LNCaP clone FGC (cell line): Measurements from ENCODE around the gene ARHGEF6.

Experiments used
- DNase-seq: peaks from one replicate; pipeline ENCODE4 v3.0.0-alpha.2; 2011; ENCODE audit warnings: low read depth
- H3K4me3 ChIP-seq: 2 replicates; pipeline ENCODE4 v1.5.1; 2011; ENCODE audit warnings: mild to moderate bottlenecking, low read depth, low read length, control low read depth
- TF ChIP-seq, protein P1 (sequence below): IDR thresholded peaks from 2 replicates; pipeline ENCODE4 v1.5.1; 2012; ENCODE audit warnings: mild to moderate bottlenecking; ENCODE audit not compliant: control insufficient read depth, insufficient read depth; ENCODE audit errors: extremely low read depth

Gene ARHGEF6

GRCh38 chrX:136679531-136679930 is 101.2 kb downstream of the ARHGEF6 start:
- H3K4me3 ChIP-seq, result no peak overlapping the region
- TF ChIP-seq, protein P1, sequence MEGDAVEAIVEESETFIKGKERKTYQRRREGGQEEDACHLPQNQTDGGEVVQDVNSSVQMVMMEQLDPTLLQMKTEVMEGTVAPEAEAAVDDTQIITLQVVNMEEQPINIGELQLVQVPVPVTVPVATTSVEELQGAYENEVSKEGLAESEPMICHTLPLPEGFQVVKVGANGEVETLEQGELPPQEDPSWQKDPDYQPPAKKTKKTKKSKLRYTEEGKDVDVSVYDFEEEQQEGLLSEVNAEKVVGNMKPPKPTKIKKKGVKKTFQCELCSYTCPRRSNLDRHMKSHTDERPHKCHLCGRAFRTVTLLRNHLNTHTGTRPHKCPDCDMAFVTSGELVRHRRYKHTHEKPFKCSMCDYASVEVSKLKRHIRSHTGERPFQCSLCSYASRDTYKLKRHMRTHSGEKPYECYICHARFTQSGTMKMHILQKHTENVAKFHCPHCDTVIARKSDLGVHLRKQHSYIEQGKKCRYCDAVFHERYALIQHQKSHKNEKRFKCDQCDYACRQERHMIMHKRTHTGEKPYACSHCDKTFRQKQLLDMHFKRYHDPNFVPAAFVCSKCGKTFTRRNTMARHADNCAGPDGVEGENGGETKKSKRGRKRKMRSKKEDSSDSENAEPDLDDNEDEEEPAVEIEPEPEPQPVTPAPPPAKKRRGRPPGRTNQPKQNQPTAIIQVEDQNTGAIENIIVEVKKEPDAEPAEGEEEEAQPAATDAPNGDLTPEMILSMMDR, result no peak
- no peak for DNase-seq

DNA sequence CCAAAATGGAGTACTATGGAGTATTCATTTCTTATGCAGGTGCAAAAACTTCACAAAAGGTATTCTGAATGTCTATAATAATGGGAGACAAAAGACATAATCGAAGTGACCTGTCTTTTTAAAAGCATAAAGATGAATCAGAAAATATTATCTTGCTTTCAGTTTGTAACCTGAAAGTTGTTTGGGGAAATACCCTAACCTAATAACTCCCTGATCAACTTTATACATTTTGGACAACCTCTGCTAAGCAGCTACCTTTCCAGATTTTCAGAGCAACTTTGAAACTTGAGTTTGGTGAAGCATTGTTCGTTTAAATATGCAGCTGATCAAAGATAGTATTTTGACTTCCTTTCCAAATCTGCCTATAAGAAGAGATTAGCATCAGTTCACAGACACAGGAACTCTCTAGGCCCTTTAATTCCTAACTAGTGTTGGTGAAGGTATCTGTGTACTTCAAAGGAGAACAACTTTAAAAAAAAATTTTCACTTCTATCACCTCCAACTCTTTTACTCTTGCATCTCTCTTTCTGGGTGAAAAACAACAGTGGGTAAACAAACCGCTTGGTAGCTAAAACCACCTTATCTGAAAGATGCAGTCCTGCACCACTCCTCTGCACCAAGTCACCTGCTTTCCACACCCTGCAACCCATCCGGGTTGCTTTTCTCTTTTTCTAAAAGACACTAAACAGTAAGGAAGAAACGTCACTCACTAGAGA is 106.3 kb downstream of the ARHGEF6 start:
- TF ChIP-seq, protein P1, result no peak
- H3K4me3 ChIP-seq, result no peak overlapping the region
- no peak for DNase-seq

DNA sequence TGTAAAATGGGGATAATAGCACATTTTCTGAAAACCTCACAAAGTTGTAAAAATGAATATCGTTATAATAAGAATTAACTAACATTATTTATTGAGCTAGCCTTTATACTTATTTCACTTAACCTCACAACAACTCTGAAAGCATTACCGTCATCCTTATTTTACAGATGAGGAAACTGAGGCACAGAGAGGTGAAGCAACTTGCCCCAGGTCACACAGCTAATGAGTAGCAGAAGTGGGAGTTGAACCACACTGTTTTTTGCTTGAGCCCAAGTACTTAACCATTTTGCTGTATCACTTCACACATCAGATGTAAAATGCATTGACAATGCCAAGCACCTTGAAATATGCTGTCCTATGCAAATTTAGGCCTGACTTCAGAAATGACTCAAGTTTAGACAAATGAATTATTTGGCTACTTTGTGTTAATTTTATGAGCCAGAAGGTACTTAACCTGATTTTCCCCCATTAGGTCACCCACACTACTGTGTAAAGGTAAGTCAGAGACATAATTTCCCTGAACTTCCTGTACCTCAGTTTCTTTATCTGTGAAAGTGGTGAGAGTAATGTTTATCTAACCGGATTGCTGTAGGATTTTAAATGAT is 109.6 kb downstream of the ARHGEF6 start:
- DNase-seq, result no peak
- TF ChIP-seq, protein P1, result no peak
- H3K4me3 ChIP-seq, result no peak overlapping the region

- H3K4me3 ChIP-seq, result no peak overlapping the region
- TF ChIP-seq, protein P1, result no peak
- no peak for DNase-seq
Observed at GRCh38 chrX:136667446-136668168, 113.1 kb downstream of the ARHGEF6 start.

GRCh38 chrX:136666088-136666487 is 114.6 kb downstream of the ARHGEF6 start:
- TF ChIP-seq, protein P1, result no peak
- no peak for DNase-seq
- no peak overlapping the region for H3K4me3 ChIP-seq

DNA sequence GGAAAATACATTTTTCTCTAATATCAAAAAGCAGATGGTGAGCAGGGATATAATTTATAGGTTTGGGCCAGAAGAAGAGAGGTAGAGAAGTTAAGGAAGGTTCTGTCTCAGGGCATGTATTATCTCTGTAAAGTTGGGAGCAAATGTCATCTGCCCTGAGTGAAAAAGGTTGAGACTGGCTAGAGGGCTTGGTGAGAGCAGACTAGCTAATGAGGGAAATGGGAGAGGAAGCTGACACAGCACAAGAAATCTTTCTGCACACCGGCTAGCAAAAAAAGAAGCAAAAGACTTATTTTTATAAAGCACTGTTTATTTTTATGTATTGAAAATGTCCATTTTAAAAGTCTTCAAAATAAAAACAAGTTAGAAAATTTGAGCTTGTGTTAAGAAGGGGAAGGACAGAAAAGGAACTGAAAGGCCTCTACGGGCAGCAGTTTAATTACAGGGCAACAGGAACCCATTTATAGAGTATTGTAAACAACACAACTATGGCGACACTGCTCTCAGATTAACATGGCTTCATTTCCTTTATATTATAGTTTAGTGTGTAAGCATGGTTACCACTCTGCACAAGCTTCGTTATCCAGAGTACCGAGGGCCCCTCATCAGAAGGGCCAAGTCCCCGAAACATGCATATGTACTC is 115.4 kb downstream of the ARHGEF6 start:
- no peak overlapping the region for H3K4me3 ChIP-seq
- TF ChIP-seq, protein P1, result no peak
- no peak for DNase-seq
